Ovary (tissue), 3 donors: ENCODE measurements around the gene MAST1.

Source experiments
- CTCF ChIP-seq, 3 donors: fragments of 450-650 bp in 2 of 3; fragments of 200-600 bp in 1 of 3; IDR thresholded peaks; one replicate each; pipeline versions ENCODE4 v1.5.1 to v1.8.0; 2016 to 2022; ENCODE audit warnings: antibody characterized with exemption in 3 of 3, mild to moderate bottlenecking in 1 of 3
- POLR2A ChIP-seq: fragments of 450-650 bp; IDR thresholded peaks from one replicate; pipeline ENCODE4 v1.6.1; 2017; ENCODE audit warnings: antibody characterized with exemption, mild to moderate bottlenecking, moderate library complexity
- donor health status: DM: no; HTN: no; CAD: no.

GRCh38 chr19:12833738-12834565 lies 4.4 kb upstream of the MAST1 start:
- TF ChIP-seq CTCF (IDR thresholded peaks at IDR 0.05) (no peak), POLR2A (no peak)
